NB4 (cell line): ENCODE results near the gene EFNA3.

Experiments
- DNase-seq: peaks from one replicate; pipeline ENCODE4 v3.0.0; 2010; ENCODE audit warnings: low read depth
- H3K4me3 ChIP-seq: one replicate; pipeline ENCODE4 v1.5.1; 2011; ENCODE audit warnings: mild to moderate bottlenecking, low read depth, low read length, moderate library complexity
- CTCF ChIP-seq: IDR thresholded peaks from one replicate; pipeline ENCODE4 v1.5.1; 2012; ENCODE audit warnings: low read depth, low read length
- MYC ChIP-seq: IDR thresholded peaks from 2 replicates; pipeline ENCODE4 v1.6.1; 2011; ENCODE audit warnings: low read depth, low read length
- POLR2A ChIP-seq: IDR thresholded peaks from 2 replicates; pipeline ENCODE4 v1.6.1; 2011; ENCODE audit warnings: mild to moderate bottlenecking; ENCODE audit not compliant: insufficient read length; ENCODE audit errors: extremely low read depth
- TF ChIP-seq, protein P1 (sequence below): IDR thresholded peaks from 2 replicates; pipeline ENCODE4 v1.6.1; 2011; ENCODE audit warnings: low read depth, low read length

Gene EFNA3

GRCh38 chr1:155079487-155080311 lies 1.1 kb downstream of the EFNA3 start:
- no peak overlapping the region for H3K4me3 ChIP-seq
- TF ChIP-seq CTCF (no peak), POLR2A (no peak), MYC (no peak)
- TF ChIP-seq, protein P1, sequence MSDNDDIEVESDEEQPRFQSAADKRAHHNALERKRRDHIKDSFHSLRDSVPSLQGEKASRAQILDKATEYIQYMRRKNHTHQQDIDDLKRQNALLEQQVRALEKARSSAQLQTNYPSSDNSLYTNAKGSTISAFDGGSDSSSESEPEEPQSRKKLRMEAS = no peak
- peak; percentile 43 for DNase-seq

GRCh38 chr1:155080312-155081228 lies 1.9 kb downstream of the EFNA3 start:
- no peak overlapping the region for H3K4me3 ChIP-seq
- peak; percentile 48 for DNase-seq
- no peak for TF ChIP-seq CTCF
- TF ChIP-seq, protein P1 = peak; percentile 81

- H3K4me3 ChIP-seq = no peak overlapping the region
- TF ChIP-seq MYC (no peak), POLR2A (no peak), CTCF (no peak)
- TF ChIP-seq, protein P1 = no peak
- no peak for DNase-seq
Measured at GRCh38 chr1:155081472-155082300, 3.0 kb downstream of the EFNA3 start.

DNA sequence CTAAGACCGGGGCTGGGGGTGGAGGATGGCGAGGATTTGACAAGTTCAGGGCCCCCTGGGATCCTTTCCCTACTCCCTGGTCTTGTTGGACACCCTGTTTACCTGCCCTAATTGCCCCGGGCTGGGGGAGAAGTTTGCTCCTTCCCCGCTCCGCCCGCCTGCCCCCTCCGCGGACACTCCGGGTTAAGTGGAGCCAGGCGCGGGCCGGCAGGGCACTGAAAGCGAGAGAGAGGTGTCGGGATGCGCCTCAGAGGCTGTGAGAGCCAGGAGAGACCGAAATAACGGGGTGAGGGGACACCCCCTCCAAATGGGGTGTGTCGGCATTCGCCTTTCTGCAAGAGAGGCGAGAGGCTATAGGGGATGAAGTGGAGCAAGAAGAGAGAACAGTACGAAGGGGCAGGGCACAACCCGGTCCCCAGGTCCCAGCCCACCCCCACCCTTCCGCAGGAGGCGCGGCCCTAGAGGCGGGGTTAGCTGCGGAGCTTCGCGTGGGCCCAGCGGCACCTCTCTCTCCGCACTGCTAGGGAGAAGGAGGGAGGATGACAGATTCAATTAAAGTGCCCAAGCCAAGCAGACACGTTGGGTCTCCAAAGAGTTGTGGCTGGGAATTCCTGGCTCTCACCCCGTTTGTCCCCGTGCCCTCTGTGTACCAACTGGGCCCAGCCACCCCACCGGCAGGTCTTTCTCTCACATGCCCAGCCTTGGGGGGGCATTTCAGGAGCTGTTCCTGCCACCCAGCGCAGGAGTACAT lies 3.8 kb downstream of the EFNA3 start:
- no peak overlapping the region for H3K4me3 ChIP-seq
- no peak for DNase-seq
- TF ChIP-seq POLR2A = no peak
- no peak for TF ChIP-seq MYC
- no peak for TF ChIP-seq CTCF
- TF ChIP-seq, protein P1 = no peak

DNA sequence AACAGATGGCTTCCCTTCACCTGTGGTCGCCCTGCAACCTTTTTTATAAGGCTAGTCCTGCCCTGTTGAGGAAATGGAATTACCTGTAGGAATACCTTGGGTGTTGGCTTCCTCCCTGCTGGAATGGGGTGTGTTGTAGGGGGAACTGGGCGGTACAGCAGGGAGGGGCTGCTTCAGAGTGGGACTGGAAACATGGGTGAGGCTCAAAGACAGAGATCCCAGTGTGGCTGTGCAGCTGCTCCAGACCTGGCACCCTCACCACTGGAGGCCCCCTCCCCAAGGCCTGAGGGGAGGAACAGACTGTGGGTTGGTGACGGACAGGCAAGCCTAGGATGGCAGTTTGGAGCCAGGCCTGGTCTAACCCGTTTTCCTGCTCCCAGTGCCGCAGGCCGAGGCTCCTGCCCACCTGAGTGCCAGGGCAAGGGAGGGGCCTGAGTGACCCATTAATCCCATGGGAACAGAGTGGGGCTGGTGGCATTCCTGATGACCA lies 4.5 kb downstream of the EFNA3 start:
- H3K4me3 ChIP-seq = no peak overlapping the region
- TF ChIP-seq POLR2A (no peak), CTCF (no peak), MYC (no peak)
- TF ChIP-seq, protein P1 = no peak
- no peak for DNase-seq
